ENCODE measurements around the gene MTMR12.

The MTMR12 gene

DNA sequence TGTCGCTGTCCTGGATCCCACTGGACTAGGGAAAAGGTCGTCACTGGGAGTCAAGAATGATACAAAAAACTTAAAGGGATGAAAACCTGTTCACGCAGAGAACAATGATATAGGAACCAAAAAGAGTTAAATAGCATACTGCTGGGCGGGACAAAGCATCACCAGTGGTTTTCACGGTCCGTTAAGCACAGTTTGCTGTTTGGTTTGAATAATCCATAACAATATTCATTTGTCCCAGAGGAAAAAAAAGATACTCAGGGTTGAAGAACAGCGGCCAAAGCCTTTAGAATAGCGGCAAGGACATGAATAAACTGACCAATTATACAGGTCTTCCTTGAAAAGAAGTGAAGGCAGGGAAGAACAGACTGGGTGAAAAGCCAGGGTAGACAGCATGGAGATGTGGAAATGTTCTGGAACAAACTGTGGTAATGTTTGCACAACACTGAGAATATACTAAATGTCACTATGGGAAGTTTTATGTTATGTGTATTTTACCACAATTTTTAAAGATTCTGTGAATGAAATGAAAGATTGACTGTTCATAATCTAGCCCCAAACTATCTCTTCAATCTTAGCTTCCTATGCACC lies 60.8 kb downstream of the MTMR12 start:
- Histone ChIP-seq H3K4me3 (no peak overlapping the region), H3K27ac (no peak overlapping the region)

DNA sequence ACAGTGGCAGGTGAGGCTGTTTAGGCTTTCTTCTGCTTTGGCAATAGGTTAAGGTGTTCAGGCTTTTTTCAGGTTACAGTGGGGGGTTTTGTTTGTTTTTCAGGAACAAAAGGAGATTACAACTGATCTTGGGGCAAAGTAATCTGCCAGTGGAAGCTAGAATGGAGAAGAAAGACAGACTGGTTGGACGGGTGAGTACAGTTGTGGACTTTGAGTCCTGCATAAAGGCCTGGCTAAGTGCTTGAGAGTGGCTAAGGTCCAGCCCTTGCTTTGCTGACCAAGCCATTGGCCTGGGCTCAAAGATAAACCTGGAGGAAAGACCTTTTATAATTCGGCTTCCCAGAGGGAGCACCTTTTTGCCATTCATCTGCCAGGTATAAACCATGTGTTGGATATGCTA lies 63.1 kb downstream of the MTMR12 start:
- H3K4me3 ChIP-seq, result no peak overlapping the region
- no peak overlapping the region for H3K27ac ChIP-seq

DNA sequence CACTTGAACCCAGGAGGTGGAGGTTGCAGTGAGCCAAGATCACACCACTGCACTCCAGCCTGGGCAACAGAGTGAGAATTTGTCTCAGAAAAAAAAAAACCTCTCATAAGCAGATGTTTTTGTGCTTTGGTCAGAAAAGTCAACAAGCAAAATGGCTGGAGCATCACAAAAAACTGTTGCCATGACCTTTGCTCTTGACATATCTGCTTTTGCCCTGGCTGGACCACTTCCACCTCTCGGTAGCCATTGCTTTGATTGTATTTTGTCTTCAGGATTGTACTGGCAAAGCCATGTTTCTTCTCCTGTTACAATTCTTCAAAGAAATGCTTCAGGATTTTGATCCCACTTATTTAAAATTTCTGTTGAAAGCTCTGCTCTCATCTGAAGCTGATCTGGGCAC lies 67.0 kb downstream of the MTMR12 start:
- Histone ChIP-seq H3K4me3 (no peak overlapping the region), H3K27ac (no peak overlapping the region)

DNA sequence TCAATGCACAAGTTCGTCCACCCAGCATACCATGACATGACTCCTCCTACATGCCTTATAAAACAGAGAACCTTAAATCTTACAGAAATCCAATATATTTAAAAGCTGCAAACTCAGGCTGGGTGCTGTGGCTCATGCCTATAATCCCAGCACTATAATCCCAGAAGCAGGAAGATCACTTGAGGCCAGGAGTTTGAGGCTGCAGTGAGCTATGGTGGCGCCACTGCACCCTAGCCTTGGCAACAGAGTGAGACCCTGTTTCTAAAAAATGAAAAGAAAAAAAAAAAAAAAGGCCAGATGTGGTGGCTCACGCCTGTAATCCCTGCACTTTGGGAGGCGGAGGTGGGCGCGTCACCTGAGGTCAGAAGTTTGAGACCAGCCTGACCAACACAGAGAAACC lies 68.7 kb downstream of the MTMR12 start:
- no peak overlapping the region for H3K4me3 ChIP-seq
- H3K27ac ChIP-seq, result no peak overlapping the region

DNA sequence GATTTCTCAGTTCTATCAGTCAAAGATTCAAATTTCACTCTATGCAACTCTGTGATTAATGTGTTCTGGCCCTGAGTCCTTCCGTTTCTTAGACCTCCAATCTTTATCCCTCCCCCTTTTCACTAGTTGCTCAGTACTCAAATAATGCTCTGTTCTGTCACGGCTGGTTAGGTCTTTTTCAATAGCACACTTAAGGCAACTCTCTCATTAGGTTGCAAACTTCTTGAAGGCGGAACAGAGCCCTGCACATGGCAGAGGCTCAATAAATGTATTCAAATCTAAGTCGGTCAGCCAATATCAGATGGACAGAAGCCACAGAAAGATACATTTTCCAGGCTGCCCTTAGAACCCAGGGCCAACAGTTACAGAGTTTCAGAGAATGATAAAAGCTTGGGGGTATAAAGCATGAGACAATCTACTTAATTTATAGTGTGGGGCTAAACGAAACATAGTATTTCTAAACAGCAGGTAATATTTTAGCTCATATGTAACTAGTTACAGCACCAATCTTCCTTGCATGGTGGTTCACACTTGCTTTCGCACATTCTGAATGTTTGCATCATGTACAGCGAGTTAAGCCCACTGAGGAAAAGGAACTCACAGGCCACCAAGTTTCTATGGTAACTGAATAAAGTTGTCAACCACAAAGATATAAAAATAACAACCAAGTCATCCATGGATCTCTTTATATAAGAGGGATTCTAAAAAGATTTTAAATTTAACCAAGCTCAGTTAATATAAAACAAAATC lies 71.5 kb downstream of the MTMR12 start:
- H3K27ac ChIP-seq, result no peak overlapping the region
- no peak overlapping the region for H3K4me3 ChIP-seq

DNA sequence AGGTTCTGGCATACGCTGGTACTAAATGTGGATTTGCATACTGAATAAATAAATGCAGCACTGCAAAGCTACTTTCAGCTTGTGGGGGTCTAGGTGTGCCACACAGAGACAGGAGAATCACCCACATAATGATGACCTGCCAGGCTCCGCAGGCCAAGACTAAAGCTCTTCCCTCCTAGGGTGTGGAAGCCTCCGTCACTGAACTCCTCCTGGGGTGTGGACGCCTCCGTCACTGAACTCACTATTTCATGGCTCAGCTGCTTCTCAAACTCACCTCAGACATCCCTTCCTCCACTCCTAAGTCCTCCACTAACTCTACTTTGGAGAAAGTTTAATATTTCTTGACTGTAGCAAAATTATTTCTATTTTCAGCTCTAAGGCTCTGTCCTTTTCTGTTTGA lies 73.4 kb downstream of the MTMR12 start:
- Histone ChIP-seq H3K4me3 (no peak overlapping the region), H3K27ac (peak overlapping the region in 1 of 21 experiments; percentile 49)

DNA sequence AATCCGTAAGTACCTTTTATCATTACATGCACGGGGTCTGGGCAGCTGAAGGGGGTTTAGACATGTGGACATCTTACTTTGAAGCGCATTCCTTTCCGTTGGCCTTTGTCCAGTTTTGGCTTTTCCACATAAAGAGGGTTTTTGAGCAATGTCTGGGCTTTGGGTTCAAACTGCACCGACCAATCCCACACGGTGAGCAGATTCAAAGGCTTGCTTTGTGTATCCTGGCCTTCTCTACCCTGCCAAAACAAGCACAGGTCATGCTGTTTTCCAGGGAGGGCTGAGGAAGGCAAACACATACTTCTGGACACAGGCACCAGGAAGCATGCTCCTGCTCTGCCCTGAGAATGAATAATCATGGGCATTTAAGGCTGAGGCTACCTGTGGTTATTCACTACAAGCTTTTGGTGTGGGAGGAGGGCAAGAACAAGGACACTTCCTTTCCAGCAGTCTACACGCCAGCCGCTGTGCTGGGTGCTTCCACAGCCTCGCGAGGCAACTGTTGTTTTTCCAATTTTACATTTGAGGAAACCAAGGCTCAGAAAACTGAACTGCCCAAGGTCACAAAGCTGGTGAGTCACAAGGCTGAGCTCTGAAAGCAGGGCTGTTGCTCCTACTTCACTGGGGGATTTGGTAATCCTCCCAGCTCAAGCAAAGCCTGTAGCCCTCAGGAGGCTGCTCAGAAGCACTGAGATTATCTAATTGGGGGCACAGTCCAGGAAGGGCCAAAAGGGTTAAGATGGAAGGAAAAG lies 78.9 kb downstream of the MTMR12 start:
- H3K4me3 ChIP-seq, result no peak overlapping the region
- peak overlapping the region in 8 of 21 experiments; percentile 0 to 63 (median 36) for H3K27ac ChIP-seq

DNA sequence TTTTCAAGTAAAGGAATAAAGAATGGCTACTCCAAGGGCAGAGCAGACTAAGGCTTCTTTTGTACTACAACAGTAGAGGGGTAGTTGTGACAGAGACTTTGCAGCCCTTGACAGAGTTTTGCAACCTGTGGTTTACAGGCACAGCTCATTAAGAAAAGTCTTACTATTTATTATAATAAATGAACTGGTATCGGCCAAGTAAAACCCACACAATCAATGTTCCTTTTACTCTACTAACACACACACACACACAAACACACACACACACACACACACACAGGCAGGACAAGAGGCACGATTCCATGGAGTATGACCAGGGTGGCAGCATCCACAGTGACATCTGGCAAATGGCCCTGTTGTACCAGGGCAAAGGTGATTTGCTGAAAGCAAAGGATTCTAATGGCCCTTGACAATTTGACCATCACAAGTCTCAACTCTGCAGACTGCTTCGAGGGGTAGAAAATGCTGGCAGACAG lies 79.5 kb downstream of the MTMR12 start:
- H3K4me3 ChIP-seq, result no peak overlapping the region
- peak overlapping the region in 7 of 21 experiments; percentile 0 to 60 (median 53) for H3K27ac ChIP-seq

DNA sequence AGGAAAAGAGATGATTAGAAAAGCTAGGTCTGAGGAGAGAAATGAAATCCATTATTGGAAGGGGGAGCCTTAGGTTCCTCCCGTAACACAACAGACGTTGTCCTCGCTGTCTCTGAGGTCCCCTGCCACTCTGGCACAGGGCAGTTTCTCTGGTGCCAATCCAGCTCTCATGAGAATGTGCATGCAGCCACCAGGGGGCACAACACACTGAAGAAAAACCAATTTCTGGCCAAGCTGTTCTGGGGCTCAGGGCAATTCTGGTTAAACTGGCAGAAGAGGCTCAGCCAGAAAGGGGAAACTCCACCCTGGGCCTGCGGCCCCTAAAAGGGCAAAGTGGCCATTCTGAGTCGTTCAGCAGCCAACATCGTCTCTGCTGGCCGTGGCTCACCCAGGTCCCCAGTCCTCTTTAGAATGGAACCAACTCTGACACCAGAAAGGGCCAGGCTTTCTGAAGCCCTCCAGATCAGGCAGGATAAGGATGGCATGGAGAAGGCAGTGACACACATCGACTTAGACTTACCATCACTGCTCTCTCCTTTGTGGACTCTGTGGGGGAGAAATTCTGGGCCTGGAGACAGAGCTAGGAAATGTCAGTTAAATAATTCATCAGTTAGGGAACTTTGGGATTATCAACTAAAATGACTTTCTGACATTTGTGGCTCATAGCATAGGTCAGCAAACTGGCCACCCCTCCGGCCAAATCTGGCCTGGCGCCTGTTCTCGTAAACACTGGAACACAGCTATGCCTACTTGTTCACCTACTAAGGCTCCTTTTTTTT lies 80.1 kb downstream of the MTMR12 start:
- peak overlapping the region in 9 of 21 experiments; percentile 0 to 60 (median 43) for H3K27ac ChIP-seq
- no peak overlapping the region for H3K4me3 ChIP-seq

DNA sequence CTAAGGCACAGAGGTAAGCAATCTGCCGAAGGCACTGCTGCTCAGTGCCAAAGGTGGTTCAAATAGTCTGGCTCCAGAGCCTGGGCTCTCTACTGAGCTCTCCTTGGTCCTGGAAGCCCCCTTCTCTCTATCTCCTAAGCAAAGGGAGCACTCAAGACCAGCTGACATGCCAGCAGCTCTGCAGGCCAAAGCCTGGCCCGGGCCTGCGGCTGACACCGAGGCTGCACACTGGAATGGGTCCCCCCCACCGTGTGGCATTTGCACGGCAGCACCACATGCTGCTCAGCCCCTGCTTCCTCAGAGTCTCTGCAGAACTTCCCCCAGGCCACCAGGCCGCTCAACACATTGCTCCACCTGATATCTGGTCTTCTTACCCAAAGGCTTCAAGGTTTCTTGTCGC lies 80.8 kb downstream of the MTMR12 start:
- no peak overlapping the region for H3K4me3 ChIP-seq
- H3K27ac ChIP-seq, result peak overlapping the region in 4 of 21 experiments; percentile 37 to 58 (median 42)

DNA sequence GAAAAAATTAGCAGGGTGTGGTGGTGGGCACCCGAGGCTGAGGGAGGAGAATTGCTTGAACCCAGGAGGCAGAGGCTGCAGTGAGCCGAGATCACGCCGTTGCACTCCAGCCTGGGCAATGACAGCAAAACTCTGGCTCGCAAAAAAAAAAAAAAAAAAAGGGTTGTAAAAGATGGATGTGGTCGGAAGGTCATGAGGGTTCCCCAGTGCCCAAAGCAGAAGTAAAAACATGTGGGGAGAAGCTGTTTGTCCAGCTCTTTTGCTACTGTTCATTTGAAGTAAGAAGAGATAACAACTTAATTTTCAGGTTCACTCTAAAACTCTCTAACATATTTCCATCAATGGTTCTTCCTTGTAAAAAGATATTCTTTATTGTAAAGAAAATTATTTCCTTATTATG lies 81.5 kb downstream of the MTMR12 start:
- H3K27ac ChIP-seq, result no peak overlapping the region
- no peak overlapping the region for H3K4me3 ChIP-seq

DNA sequence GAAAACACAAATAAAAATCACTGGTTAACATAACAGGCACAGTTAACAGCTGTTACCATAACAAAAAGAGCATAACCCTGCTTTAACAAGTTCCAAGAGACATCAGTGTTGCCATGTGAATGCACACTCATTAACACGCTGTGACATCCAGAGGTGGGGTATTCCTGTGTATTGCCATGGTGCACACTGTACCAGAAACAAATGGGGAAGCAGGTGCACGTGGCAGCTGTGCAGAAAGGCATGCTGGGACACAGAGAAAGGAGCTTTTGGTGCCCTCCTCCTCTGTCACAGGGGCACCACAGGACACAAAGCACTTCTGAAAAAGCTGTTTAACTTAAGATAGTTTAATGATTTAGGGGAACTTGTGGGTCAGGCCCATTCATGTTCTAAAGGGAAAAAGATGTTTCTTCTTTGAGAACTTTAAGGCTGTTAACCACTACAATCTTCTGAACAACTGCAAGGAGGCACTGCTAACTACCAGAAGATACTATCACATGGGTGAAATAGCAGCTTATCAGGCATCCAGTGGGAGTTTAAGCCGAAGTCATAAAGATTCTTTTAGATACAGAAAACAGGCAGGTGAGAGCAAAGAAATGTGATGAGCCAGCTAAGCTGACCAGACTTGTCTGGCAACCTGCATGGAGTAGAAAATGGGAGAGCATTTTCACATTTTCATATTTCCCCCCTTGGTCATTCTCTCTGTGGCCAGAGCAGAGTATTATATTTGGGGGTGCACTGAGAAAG lies 82.2 kb downstream of the MTMR12 start:
- Histone ChIP-seq H3K4me3 (no peak overlapping the region), H3K27ac (no peak overlapping the region)

DNA sequence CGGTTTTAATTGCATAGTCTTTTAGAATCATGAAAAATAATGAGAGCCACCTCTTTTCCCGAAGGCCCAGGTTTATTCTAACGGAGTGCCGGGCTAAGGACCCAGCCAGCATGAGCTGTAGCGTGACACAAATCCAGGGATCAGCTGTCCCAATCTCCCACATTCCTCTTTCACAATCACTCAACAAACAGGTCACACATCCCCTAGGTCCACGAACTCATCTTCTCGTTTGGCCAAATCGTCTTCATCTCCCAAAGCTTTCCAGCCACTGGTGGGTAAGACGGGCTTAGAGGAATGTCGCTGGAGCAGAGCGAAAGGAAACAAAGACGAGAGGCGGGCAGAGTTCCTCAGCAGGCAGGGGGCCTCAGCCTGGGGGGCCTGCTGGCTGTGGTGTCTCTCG lies 83.2 kb downstream of the MTMR12 start:
- H3K27ac ChIP-seq, result no peak overlapping the region
- H3K4me3 ChIP-seq, result no peak overlapping the region

DNA sequence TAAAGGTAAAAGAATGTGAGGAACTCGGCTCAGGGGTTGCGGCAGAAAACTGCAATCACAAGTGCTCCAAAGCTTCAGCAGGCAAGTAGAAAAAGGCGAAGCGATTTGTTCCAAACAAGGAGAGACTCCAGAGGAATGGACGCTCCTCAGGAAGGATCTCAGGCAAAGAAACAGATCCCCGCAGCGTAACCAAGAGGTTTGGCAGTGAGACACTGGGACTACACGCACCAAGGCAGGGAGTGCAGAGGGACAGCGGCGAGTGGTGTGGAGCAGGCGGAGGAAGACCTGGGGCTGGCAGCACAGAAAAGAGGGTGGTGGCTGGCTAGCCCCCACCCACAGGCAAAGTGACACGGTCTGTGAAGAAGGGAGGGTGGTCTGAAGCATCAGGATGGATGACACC lies 83.9 kb downstream of the MTMR12 start:
- Histone ChIP-seq H3K4me3 (no peak overlapping the region), H3K27ac (no peak overlapping the region)

DNA sequence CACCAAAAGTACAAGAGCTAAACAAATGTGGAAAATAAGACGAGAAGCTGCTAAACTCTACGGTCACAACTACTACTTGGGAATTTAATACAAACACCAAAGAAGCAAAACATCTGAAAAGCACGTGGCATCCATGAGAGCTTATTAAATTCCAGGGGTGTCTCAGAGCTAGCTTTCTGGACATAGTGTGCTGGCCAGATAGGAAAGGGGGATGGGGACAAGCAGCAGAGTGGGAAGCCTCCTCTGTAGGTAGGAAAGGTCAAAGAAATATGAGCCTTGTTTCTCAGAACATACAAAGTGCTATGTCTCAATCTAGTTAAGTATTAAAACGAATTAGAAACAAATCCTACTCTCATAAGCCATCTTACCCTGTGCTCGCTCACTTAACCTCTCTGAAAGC lies 87.3 kb downstream of the MTMR12 start:
- H3K27ac ChIP-seq, result peak overlapping the region in 1 of 21 experiments; percentile 4

DNA sequence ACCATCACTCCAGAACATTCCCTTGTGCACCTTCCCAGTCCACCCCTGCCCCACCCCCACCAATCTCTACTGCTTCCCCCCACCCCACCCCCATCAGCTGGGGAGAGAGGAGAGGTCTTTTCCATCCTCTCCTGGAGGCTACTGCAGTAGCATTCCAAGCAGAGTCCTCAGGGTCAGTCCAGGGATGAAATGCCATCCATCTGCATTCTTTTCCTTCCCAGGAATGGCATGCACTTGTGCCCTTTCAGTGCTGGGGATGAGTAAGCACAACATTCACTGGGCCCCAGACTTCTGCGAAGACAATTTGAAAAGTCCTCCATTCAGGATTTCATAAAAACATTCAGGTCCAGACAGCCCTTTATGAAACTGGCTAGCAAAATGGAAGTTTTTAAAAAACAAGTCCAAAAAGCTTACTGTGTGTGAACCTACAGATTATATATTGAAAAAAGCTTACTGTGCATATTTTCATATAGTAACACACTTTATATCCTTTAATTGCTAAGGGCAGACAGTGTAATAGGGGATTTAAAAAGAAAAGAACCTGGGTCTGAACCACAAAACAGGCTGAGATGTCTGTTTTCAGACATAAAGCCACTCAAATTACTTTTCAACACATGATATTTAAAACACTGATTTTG lies 88.6 kb downstream of the MTMR12 start:
- Histone ChIP-seq H3K4me3 (no peak overlapping the region), H3K27ac (no peak overlapping the region)

More for the DNA sequence above, 87.3 kb downstream of the MTMR12 start:
- H3K4me3 ChIP-seq, result no peak overlapping the region

DNA sequence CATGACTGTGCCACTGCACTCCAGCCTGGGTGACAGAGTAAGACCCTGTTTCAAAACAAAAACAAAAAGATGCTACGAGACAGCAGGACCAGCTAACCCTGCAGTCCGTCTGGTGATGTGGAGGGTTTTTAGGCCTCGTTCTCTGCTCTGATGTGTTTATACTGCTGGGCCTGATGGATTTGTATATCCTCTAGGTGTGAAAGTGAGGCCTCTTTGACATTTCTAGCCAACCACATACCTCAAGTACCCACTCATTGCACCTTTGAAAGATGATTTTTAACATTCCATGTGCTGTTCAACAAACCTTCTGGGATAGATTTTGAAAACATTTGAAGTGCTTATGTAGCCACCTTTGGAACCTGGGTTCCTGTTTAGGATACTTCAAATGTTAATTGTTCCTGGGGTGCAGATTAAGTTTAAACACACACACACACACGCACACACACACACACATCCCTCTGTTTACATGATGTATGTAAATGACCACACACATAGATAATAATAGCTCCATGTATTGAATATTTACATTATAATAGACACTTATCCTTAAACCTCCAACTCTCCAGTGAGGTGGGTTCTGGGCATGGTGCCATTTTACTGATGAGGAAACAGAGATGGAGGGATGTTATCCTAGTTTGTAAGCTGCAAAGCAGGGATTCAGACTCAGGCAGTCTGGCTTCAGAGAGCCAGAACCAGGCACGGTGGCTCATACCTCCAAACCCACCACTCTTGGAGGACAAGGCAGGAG lies 89.8 kb downstream of the MTMR12 start:
- Histone ChIP-seq H3K4me3 (no peak overlapping the region), H3K27ac (no peak overlapping the region)

DNA sequence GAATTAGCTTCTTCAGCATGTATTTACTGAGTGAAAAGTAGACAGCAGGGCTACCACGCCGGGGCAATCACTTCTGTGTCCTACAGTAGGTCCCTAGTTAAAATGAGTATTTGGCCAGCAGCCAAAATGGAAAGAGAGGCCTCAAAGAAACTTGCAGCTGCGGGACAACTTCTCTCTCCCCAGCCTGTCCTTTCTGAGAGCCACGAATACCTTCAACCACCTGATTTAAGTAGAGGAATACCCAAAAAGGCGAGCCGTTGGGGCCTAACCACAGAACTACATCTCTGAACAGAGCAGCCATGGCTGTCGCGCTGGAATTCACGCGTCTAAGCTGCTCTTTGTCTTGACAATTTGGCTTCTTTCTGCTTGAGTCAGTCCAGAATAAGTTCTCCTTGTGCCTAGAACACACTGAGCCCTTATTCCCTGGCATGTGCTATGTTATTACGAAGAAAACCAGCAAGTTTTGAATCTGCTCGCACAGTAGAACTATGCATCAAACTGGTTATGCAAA lies 94.8 kb downstream of the MTMR12 start:
- Histone ChIP-seq H3K27ac (peak overlapping the region in 2 of 21 experiments; percentile 45 to 62), H3K4me3 (no peak overlapping the region)
